GM12872 (cell line): Measurements from ENCODE around the gene NAALADL2.

Source experiments
- CTCF ChIP-seq: IDR thresholded peaks from 3 replicates; pipeline ENCODE4 v1.5.1; 2011; ENCODE audit warnings: low read depth, mild to moderate bottlenecking, low read length, moderate library complexity; ENCODE audit not compliant: insufficient read depth

NAALADL2 gene

GRCh38 chr3:175198991-175199783 lies 340.1 kb downstream of the NAALADL2 start:
- TF ChIP-seq CTCF: no peak

GRCh38 chr3:175199961-175200360 lies 340.8 kb downstream of the NAALADL2 start:
- no peak for TF ChIP-seq CTCF

- no peak for TF ChIP-seq CTCF
Measured at GRCh38 chr3:175200391-175201095, 341.4 kb downstream of the NAALADL2 start.

GRCh38 chr3:175207361-175207760 lies 348.2 kb downstream of the NAALADL2 start:
- no peak for TF ChIP-seq CTCF

- TF ChIP-seq CTCF: no peak
Measured at GRCh38 chr3:175208326-175208725, 349.2 kb downstream of the NAALADL2 start.

GRCh38 chr3:175211466-175211865 lies 352.3 kb downstream of the NAALADL2 start:
- no peak for TF ChIP-seq CTCF

- no peak for TF ChIP-seq CTCF
Measured at GRCh38 chr3:175212896-175213295, 353.8 kb downstream of the NAALADL2 start.
